ENCODE measurements around the gene WDR88. TPM values are rescaled to one million over a fixed set of nuclear protein-coding genes. Genes with fewer than 3 reads are reported as not detected.
"Not testable (repeated sequence)": the region's sequence is repeated elsewhere in the genome, so short reads cannot be mapped to it uniquely, and the experiment has no call there.

Gene WDR88
- polyA plus RNA-seq, 2 of the 4 experiments (the other 2 are of a cell fraction), result 0.04 TPM; not detected in 1

DNA sequence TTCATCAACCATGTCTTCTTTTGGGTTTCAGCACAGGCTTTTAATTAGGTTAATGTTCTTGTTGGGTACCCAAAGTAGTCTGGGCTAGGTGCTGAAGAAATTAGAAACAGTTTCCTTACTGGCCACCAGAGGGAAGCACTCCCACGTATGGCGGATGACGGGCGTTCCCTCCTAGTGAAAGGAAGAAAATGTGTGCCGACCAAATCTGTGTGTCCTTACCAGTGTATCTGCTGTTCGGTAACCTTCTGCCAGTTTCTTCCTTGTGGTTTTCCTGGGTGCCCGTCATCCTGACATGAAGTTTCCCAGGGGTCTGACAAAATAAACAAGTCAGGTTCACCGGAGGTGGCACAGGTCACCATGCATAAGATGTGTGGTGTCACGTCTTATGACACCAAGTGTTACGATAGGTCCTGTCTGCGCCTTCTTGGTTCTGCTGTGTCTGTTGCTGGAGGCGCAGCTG lies 6.0 kb upstream of the WDR88 start:
- ChIA-PET CTCF (interaction anchor here (0.5 to 17.0 kb wide), 48 partner anchors 11 to 735 kb away, joined by 3 to 193 read pairs (median 5); partner anchors contain the start of genes CEP89, FAAP24 and GPATCH1), POLR2A (no interaction called here)
- WGBS (ENCODE audit: missing lambda C conversion rate), result 35% methylated on average over 12 of the region's 12 CpGs
- H3K4me3 ChIP-seq, result no peak overlapping the region
- TF ChIP-seq MYC (IDR thresholded peaks at IDR 0.05; ENCODE audit: borderline replicate concordance, low read length), result no peak
- peak; percentile 85 to 86 for TF ChIP-seq RAD21 (conservative IDR thresholded peaks at IDR 0.05 in 1 of 2, IDR thresholded peaks at IDR 0.05 in 1 of 2)
- TF ChIP-seq CTCF (IDR thresholded peaks at IDR 0.05), result peak; percentile 98
- TF ChIP-seq SMC3 (IDR thresholded peaks at IDR 0.05), result peak; percentile 89
- TF ChIP-seq NPAS2 (CRISPR knock-in tag; IDR thresholded peaks at IDR 0.05; ENCODE audit: borderline replicate concordance), result no peak
- H3K4me1 ChIP-seq, result no peaks in the 10 kb centered on the region
- DNase-seq (ENCODE audit: low read depth in 1 of 2, low spot score in 1 of 2) (peak; percentile 85 to 97), ATAC-seq (peak; percentile 95 to 96), FAIRE-seq (peak; percentile 99)
- H3K4me2 ChIP-seq, result peak overlapping the region; percentile 39; the same call in 2 of the 3 replicates
- no peaks in the 10 kb centered on the region for H3K9me3 ChIP-seq
- 0 out of 6 replicates have a peak overlapping the region, but pooled peaks of 1 of the 2 experiments have one; percentile 17 for H3K27ac ChIP-seq

DNA sequence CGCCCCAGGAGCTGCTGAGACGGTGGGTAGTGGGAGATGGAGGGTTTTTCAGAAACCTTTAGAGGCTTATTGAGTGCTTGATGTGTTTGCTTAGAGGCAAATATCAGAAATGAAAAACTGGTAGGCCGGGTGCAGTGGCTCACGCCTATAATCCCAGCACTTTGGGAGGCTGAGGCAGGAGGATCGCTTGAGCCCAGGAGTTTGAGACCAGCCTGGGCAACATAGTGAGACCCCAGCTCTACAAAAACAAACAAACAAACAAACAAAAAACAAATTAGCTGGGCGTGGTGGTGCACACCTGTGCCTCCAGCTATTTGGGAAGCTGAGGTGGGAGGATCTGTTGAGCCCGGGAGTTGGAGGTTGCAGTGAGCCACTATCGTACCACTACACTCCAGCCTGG lies 5.2 kb upstream of the WDR88 start:
- not testable (repeated sequence) for H3K4me2 ChIP-seq; H3K27ac ChIP-seq; H3K4me1 ChIP-seq; ATAC-seq; H3K9me3 ChIP-seq; FAIRE-seq; H3K4me3 ChIP-seq; DNase-seq (ENCODE audit: low read depth in 1 of 2, low spot score in 1 of 2)
- WGBS (ENCODE audit: missing lambda C conversion rate), result 80% methylated on average over 8 of the region's 8 CpGs
- ChIA-PET CTCF (interaction anchor here (0.6 to 17.0 kb wide), 31 partner anchors 11 to 1291 kb away, joined by 3 to 193 read pairs (median 5); no protein-coding TSS in a partner anchor), POLR2A (interaction anchor here (0.7 to 1.8 kb wide), 2 partner anchors 18 to 50 kb away, joined by 5 to 8 read pairs; no protein-coding TSS in a partner anchor)

DNA sequence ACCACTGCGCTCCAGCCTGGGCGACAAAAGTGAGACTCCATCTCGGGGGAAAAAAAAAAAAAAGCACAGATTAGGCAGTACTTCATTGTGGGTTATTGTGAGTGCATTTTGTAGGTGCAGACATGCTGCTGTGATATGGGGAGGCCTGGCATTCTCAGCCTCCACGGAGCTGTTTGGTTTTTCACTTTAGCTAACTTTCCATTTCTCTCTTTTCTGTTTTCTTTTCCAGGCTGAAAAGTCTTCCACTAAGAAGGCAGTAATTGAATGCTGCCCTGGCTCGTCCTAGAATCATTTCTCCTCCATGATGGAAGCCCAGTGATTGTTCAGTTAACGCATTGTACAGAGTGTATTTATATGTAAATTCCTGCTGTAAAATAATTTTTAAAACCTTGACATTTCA lies 2.0 kb upstream of the WDR88 start:
- no peak for DNase-seq (ENCODE audit: low read depth in 1 of 2, low spot score in 1 of 2)
- no peak for ATAC-seq
- Histone ChIP-seq H3K4me2 (no peak overlapping the region), H3K4me3 (no peak overlapping the region), H3K4me1 (peaks cover 6% of the 10 kb centered on the region; the same call in 2 of the 3 replicates), H3K9me3 (no peaks in the 10 kb centered on the region), H3K27ac (no peak overlapping the region)
- WGBS (ENCODE audit: missing lambda C conversion rate), result 89% methylated on average over 6 of the region's 6 CpGs
- ChIA-PET POLR2A (no interaction called here), CTCF (interaction anchor here (1.5 to 17.0 kb wide), 7 partner anchors 11 to 277 kb away, joined by 4 to 193 read pairs (median 19); no protein-coding TSS in a partner anchor)
- FAIRE-seq, result no peak
- TF ChIP-seq MAZ (IDR thresholded peaks at IDR 0.05; ENCODE audit: borderline replicate concordance, low read depth, low read length) (no peak), TFCP2L1 (CRISPR knock-in tag; IDR thresholded peaks at IDR 0.05) (no peak), SREBF2 (IDR thresholded peaks at IDR 0.05) (no peak), KDM5A (IDR thresholded peaks at IDR 0.05) (no peak), POLR2A (IDR thresholded peaks at IDR 0.05; ENCODE audit: low read length) (no peak), HES2 (IDR thresholded peaks at IDR 0.05) (no peak), NFE2L2 (conservative IDR thresholded peaks at IDR 0.05; ENCODE audit: low read length) (no peak), MAX (IDR thresholded peaks at IDR 0.05) (no peak), JUNB (IDR thresholded peaks at IDR 0.05) (no peak), HOXA7 (CRISPR knock-in tag; IDR thresholded peaks at IDR 0.05) (no peak)

GRCh38 chr19:33130433-33130832 lies 1.5 kb upstream of the WDR88 start:
- Histone ChIP-seq H3K4me1 (peaks cover 6% of the 10 kb centered on the region; the same call in 2 of the 3 replicates), H3K9me3 (no peaks in the 10 kb centered on the region), H3K27ac (no peak overlapping the region), H3K4me3 (no peak overlapping the region), H3K4me2 (no peak overlapping the region)
- no peak for FAIRE-seq
- no peak for ATAC-seq
- no peak for DNase-seq (ENCODE audit: low read depth in 1 of 2, low spot score in 1 of 2)
- POLR2A ChIA-PET, result interaction anchor here (0.6 to 1.0 kb wide), 2 partner anchors 46 to 168 kb away, joined by 3 to 5 read pairs; no protein-coding TSS in a partner anchor
- 82% methylated on average over 6 of the region's 6 CpGs for WGBS (ENCODE audit: missing lambda C conversion rate)
- CTCF ChIA-PET, result interaction anchor here (0.6 to 17.0 kb wide), 10 partner anchors 12 to 1982 kb away, joined by 3 to 193 read pairs (median 6); no protein-coding TSS in a partner anchor
- TF ChIP-seq KDM5A (IDR thresholded peaks at IDR 0.05) (no peak), HEYL (CRISPR knock-in tag; IDR thresholded peaks at IDR 0.05) (no peak), E2F6 (IDR thresholded peaks at IDR 0.05; ENCODE audit: borderline replicate concordance, low read depth) (no peak), RAD21 (conservative IDR thresholded peaks at IDR 0.05 in 1 of 2, IDR thresholded peaks at IDR 0.05 in 1 of 2) (no peak), RFX5 (IDR thresholded peaks at IDR 0.05) (no peak), CHD4 (IDR thresholded peaks at IDR 0.05; ENCODE audit: borderline replicate concordance) (no peak), NR3C1 (IDR thresholded peaks at IDR 0.05) (no peak), SMC3 (IDR thresholded peaks at IDR 0.05) (no peak), ZNF302 (CRISPR knock-in tag; IDR thresholded peaks at IDR 0.05) (no peak), CBX2 (IDR thresholded peaks at IDR 0.05; ENCODE audit: borderline replicate concordance, low read depth) (no peak), ESRRA (IDR thresholded peaks at IDR 0.05; ENCODE audit: borderline replicate concordance, low read length) (no peak), FOXS1 (CRISPR knock-in tag; IDR thresholded peaks at IDR 0.05) (no peak), TFCP2L1 (CRISPR knock-in tag; IDR thresholded peaks at IDR 0.05) (no peak), ZFP36 (IDR thresholded peaks at IDR 0.05; ENCODE audit: borderline replicate concordance, partially characterized antibody) (no peak), POLR2AphosphoS2 (conservative IDR thresholded peaks at IDR 0.05; ENCODE audit: low read length) (no peak), GATA3 (IDR thresholded peaks at IDR 0.05; ENCODE audit: borderline replicate concordance) (no peak)
- TF ChIP-seq, protein P1, sequence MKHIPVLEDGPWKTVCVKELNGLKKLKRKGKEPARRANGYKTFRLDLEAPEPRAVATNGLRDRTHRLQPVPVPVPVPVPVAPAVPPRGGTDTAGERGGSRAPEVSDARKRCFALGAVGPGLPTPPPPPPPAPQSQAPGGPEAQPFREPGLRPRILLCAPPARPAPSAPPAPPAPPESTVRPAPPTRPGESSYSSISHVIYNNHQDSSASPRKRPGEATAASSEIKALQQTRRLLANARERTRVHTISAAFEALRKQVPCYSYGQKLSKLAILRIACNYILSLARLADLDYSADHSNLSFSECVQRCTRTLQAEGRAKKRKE (CRISPR knock-in tag; IDR thresholded peaks at IDR 0.05; ENCODE audit: low read depth), result no peak

Data from A549 (cell line).